SK-N-MC (cell line): ENCODE results near the gene ABCA12.
"Not testable (repeated sequence)": the region's sequence is repeated elsewhere in the genome, so short reads cannot be mapped to it uniquely, and the experiment has no call there.

Experiments
- EZH2 ChIP-seq: fragments of 200-600 bp; sonication (generic); IDR thresholded peaks from one replicate; pipeline ENCODE4 v1.6.1; 2017; ENCODE audit warnings: antibody characterized with exemption
- FOXP2 ChIP-seq: optimal IDR thresholded peaks from 2 replicates; pipeline ENCODE3; 2011; ENCODE audit warnings: mild to moderate bottlenecking, moderate library complexity; ENCODE audit not compliant: insufficient read depth; ENCODE audit errors: extremely low read length, control extremely low read depth
- POLR2AphosphoS5 ChIP-seq: IDR thresholded peaks from 2 replicates; pipeline ENCODE4 v1.6.1; 2012; ENCODE audit warnings: mild to moderate bottlenecking, low read depth, low read length, borderline replicate concordance

DNA sequence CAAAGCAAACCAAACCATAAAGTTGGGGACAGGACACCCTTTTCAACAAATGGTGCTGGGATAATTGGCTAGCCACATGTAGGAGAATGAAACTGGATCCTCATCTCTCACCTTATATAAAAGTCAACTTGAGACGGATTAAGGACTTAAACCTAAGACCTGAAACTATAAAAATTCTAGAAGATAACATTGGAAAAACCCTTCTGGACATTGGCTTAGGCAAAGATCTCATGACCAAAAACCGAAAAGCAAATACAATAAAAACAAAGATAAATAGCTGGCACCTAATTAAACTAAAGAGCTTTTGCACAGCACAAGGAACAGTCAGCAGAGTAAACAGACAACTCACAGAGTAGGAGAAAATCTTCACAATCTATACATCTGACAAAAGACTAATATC, 28.1 kb upstream of the ABCA12 start:
- not testable (repeated sequence) for TF ChIP-seq POLR2AphosphoS5, EZH2, FOXP2
